Activated T-helper 1 cell treated with anti-CD3 and anti-CD28 coated beads, Interleukin-2, amount 50 U/mL, for 16 hours (primary cell): ENCODE measurements around the gene CDAN1.

Experiments used
- DNase-seq, 2 donors: peaks; one replicate each; pipeline ENCODE4 v3.0.0-alpha.2; 2020; ENCODE audit warnings: low read depth in 1 of 2, low spot score in 1 of 2

Gene CDAN1

GRCh38 chr15:42734076-42734672, 2.8 kb downstream of the CDAN1 start:
- DNase-seq: no peak

GRCh38 chr15:42733027-42733426, 3.9 kb downstream of the CDAN1 start:
- no peak for DNase-seq

- no peak for DNase-seq
Measured at GRCh38 chr15:42732095-42732827, 4.7 kb downstream of the CDAN1 start.

GRCh38 chr15:42731461-42731860, 5.5 kb downstream of the CDAN1 start:
- DNase-seq: no peak

- DNase-seq: no peak
Measured at GRCh38 chr15:42730536-42730935, 6.4 kb downstream of the CDAN1 start.

- no peak for DNase-seq
Measured at GRCh38 chr15:42730135-42730534, 6.8 kb downstream of the CDAN1 start.

GRCh38 chr15:42729409-42729808, 7.5 kb downstream of the CDAN1 start:
- DNase-seq: no peak

GRCh38 chr15:42728972-42729371, 8.0 kb downstream of the CDAN1 start:
- DNase-seq: no peak

- DNase-seq: no peak
Measured at GRCh38 chr15:42728560-42728959, 8.4 kb downstream of the CDAN1 start.

GRCh38 chr15:42727750-42728381, 9.1 kb downstream of the CDAN1 start:
- DNase-seq: no peak

- no peak for DNase-seq
Measured at GRCh38 chr15:42726114-42726513, 10.8 kb downstream of the CDAN1 start.

- DNase-seq: no peak
Measured at GRCh38 chr15:42725331-42725903, 11.5 kb downstream of the CDAN1 start.

- DNase-seq: no peak
Measured at GRCh38 chr15:42724276-42724675, 12.7 kb downstream of the CDAN1 start.

- no peak for DNase-seq
Measured at GRCh38 chr15:42723068-42723467, 13.9 kb downstream of the CDAN1 start.

GRCh38 chr15:42721916-42722315, 15.0 kb downstream of the CDAN1 start:
- DNase-seq: no peak

GRCh38 chr15:42721016-42721415, 15.9 kb downstream of the CDAN1 start:
- DNase-seq: no peak

- no peak for DNase-seq
Measured at GRCh38 chr15:42720071-42720470, 16.9 kb downstream of the CDAN1 start.

- DNase-seq: no peak
Measured at GRCh38 chr15:42719043-42719442, 17.9 kb downstream of the CDAN1 start.

- DNase-seq: no peak
Measured at GRCh38 chr15:42716626-42717025, 20.3 kb downstream of the CDAN1 start.

GRCh38 chr15:42716125-42716524, 20.8 kb downstream of the CDAN1 start:
- DNase-seq: no peak

- no peak for DNase-seq
Measured at GRCh38 chr15:42712584-42712983, 24.3 kb downstream of the CDAN1 start.

GRCh38 chr15:42711746-42712145, 25.2 kb downstream of the CDAN1 start:
- no peak for DNase-seq
